Ovary (tissue), 3 donors: ENCODE measurements around the gene NPPC.

Experiments used
- POLR2A ChIP-seq: fragments of 450-650 bp; IDR thresholded peaks from one replicate; pipeline ENCODE4 v1.6.1; 2017; ENCODE audit warnings: antibody characterized with exemption, mild to moderate bottlenecking, moderate library complexity
- TF ChIP-seq, protein P1 (sequence below), 3 donors: fragments of 450-650 bp in 2 of 3; fragments of 200-600 bp in 1 of 3; IDR thresholded peaks; one replicate each; pipeline versions ENCODE4 v1.5.1 to v1.8.0; 2016 to 2022; ENCODE audit warnings: antibody characterized with exemption in 3 of 3, mild to moderate bottlenecking in 1 of 3
- donor health status: DM: no; HTN: no; CAD: no.

- TF ChIP-seq, protein P1, sequence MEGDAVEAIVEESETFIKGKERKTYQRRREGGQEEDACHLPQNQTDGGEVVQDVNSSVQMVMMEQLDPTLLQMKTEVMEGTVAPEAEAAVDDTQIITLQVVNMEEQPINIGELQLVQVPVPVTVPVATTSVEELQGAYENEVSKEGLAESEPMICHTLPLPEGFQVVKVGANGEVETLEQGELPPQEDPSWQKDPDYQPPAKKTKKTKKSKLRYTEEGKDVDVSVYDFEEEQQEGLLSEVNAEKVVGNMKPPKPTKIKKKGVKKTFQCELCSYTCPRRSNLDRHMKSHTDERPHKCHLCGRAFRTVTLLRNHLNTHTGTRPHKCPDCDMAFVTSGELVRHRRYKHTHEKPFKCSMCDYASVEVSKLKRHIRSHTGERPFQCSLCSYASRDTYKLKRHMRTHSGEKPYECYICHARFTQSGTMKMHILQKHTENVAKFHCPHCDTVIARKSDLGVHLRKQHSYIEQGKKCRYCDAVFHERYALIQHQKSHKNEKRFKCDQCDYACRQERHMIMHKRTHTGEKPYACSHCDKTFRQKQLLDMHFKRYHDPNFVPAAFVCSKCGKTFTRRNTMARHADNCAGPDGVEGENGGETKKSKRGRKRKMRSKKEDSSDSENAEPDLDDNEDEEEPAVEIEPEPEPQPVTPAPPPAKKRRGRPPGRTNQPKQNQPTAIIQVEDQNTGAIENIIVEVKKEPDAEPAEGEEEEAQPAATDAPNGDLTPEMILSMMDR (IDR thresholded peaks at IDR 0.05), result no peak
- TF ChIP-seq POLR2A, result no peak
These were observed 23.6 kb downstream of the NPPC start for GRCh38 chr2:231902598-231902997.
